ENCODE data around the gene FHIT. TPM values are rescaled to one million over a fixed set of nuclear protein-coding genes. Genes with fewer than 3 reads are reported as not detected.

FHIT gene
- total and polyA plus RNA-seq, 4 donors: 2.1 to 14.7 (median 6.6) TPM

- TF ChIP-seq EGR1 (IDR thresholded peaks at IDR 0.05; ENCODE audit: low read depth in 2 of 2): no peak
- no peak for TF ChIP-seq NR2F2 (IDR thresholded peaks at IDR 0.05)
- TF ChIP-seq HNF4A (conservative IDR thresholded peaks at IDR 0.05): no peak
- no peak for TF ChIP-seq FOXA1 (IDR thresholded peaks at IDR 0.05)
- TF ChIP-seq RXRA (IDR thresholded peaks at IDR 0.05): no peak
- TF ChIP-seq HNF4G (IDR thresholded peaks at IDR 0.05): no peak
- no peak for TF ChIP-seq TAF1 (conservative IDR thresholded peaks at IDR 0.05)
- TF ChIP-seq GABPA (IDR thresholded peaks at IDR 0.05 in 1 of 2, conservative IDR thresholded peaks at IDR 0.05 in 1 of 2): no peak
- TF ChIP-seq FOXA2 (IDR thresholded peaks at IDR 0.05): no peak
- no peak for TF ChIP-seq REST (IDR thresholded peaks at IDR 0.05)
- no peak for TF ChIP-seq ZBTB33 (IDR thresholded peaks at IDR 0.05)
- TF ChIP-seq RAD21 (IDR thresholded peaks at IDR 0.05): no peak
- no peak for TF ChIP-seq JUND (IDR thresholded peaks at IDR 0.05)
- TF ChIP-seq CTCF (IDR thresholded peaks at IDR 0.05; ENCODE audit: low read depth, low read length, missing input control): no peak
- no peak for TF ChIP-seq ATF3 (IDR thresholded peaks at IDR 0.05)
- Histone ChIP-seq H3K9me3 (ENCODE audit: control insufficient read depth in 4 of 4, low read length in 3 of 4) (no peaks in the 10 kb centered on the region), H3K36me3 (ENCODE audit: control insufficient read depth in 4 of 4, insufficient read depth in 3 of 4, low read depth in 1 of 4, low read length in 3 of 4) (no peaks in the 10 kb centered on the region), H3K4me3 (ENCODE audit: low read depth in 1 of 3, low read length in 3 of 3) (no peak overlapping the region), H3K9ac (ENCODE audit: low read depth in 1 of 2, low read length in 2 of 2) (no peak overlapping the region), H3K27me3 (ENCODE audit: control insufficient read depth in 4 of 4, insufficient read depth in 4 of 4, low read length in 3 of 4) (no peaks in the 10 kb centered on the region), H3K27ac (ENCODE audit: low read depth in 1 of 2, low read length in 2 of 2) (no peak overlapping the region), H3K4me1 (ENCODE audit: control insufficient read depth in 4 of 4, insufficient read depth in 4 of 4, low read length in 3 of 4) (no peaks in the 10 kb centered on the region)
- 97% methylated on average over 1 of the region's 1 CpG for WGBS
- no peak for DNase-seq (ENCODE audit: low spot score)
Measured at GRCh38 chr3:59845386-59845785, 1405.9 kb downstream of the FHIT start.

GRCh38 chr3:59843821-59844220 lies 1407.4 kb downstream of the FHIT start:
- H3K4me1 ChIP-seq (ENCODE audit: control insufficient read depth in 4 of 4, insufficient read depth in 4 of 4, low read length in 3 of 4): no peaks in the 10 kb centered on the region
- 91% methylated on average over 1 of the region's 1 CpG for WGBS
- no peak overlapping the region for H3K4me3 ChIP-seq (ENCODE audit: low read depth in 1 of 3, low read length in 3 of 3)
- no peaks in the 10 kb centered on the region for H3K27me3 ChIP-seq (ENCODE audit: control insufficient read depth in 4 of 4, insufficient read depth in 4 of 4, low read length in 3 of 4)
- H3K27ac ChIP-seq (ENCODE audit: low read depth in 1 of 2, low read length in 2 of 2): no peak overlapping the region
- no peak for DNase-seq (ENCODE audit: low spot score)
- no peaks in the 10 kb centered on the region for H3K36me3 ChIP-seq (ENCODE audit: control insufficient read depth in 4 of 4, insufficient read depth in 3 of 4, low read depth in 1 of 4, low read length in 3 of 4)
- TF ChIP-seq TAF1 (conservative IDR thresholded peaks at IDR 0.05): no peak
- no peak for TF ChIP-seq GABPA (IDR thresholded peaks at IDR 0.05 in 1 of 2, conservative IDR thresholded peaks at IDR 0.05 in 1 of 2)
- no peak for TF ChIP-seq MAX (IDR thresholded peaks at IDR 0.05)
- no peak for TF ChIP-seq RAD21 (IDR thresholded peaks at IDR 0.05)
- no peak for TF ChIP-seq CTCF (IDR thresholded peaks at IDR 0.05; ENCODE audit: low read depth, low read length, missing input control)
- TF ChIP-seq HNF4G (IDR thresholded peaks at IDR 0.05): no peak
- no peak for TF ChIP-seq ATF3 (IDR thresholded peaks at IDR 0.05)
- no peak for TF ChIP-seq RXRA (IDR thresholded peaks at IDR 0.05)
- no peak for TF ChIP-seq EGR1 (IDR thresholded peaks at IDR 0.05; ENCODE audit: low read depth in 2 of 2)
- H3K9ac ChIP-seq (ENCODE audit: low read depth in 1 of 2, low read length in 2 of 2): no peak overlapping the region
- no peaks in the 10 kb centered on the region for H3K9me3 ChIP-seq (ENCODE audit: control insufficient read depth in 4 of 4, low read length in 3 of 4)

Data from liver (tissue), 9 donors.